HG02870 (cell line): ENCODE results near the gene BUD23.
A peak's percentile ranks its signal among the peaks of the same experiment; 100 is the strongest.
"Not testable (repeated sequence)": the region's sequence is repeated elsewhere in the genome, so short reads cannot be mapped to it uniquely, and the experiment has no call there.

Experiments
- ATAC-seq: cut with Tn5 transposase; IDR thresholded peaks from one replicate; pipeline ENCODE4 v1.9.1; 2021; ENCODE audit warnings: mild to moderate bottlenecking, moderate library complexity; ENCODE audit not compliant: unreplicated experiment

Gene BUD23, protein sequence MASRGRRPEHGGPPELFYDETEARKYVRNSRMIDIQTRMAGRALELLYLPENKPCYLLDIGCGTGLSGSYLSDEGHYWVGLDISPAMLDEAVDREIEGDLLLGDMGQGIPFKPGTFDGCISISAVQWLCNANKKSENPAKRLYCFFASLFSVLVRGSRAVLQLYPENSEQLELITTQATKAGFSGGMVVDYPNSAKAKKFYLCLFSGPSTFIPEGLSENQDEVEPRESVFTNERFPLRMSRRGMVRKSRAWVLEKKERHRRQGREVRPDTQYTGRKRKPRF

DNA sequence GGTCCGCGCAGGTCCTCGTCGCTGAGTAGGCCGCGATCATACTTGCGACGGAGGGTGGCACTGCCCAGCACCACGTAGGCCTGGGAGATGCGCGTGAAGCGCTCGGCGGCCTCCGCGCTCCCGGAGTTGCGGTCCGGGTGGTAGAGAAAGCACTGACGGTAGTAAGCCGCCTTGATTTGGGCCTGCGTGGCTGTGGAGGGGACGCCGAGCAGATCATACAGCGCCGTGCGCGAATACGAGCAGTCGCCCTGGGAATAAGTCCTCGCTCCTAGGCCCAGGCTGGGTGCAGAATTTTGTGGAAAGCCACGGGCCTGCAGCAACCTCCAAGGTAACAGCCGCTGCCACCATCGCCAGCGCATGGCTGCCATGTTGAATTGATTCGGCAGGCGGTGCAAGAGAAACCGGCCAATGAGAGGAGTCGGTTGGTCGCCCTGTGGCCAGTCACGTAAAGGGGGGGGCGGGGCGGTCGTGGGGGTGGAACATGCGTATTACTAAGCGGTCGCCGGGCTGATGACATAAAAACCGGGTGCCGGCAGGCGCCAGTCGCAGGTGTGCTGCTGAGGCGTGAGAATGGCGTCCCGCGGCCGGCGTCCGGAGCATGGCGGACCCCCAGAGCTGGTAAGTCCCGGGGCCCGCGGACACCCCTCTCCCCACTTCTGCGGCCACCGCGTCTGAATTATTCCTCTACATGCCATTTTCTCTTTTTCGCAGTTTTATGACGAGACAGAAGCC, at the start of gene BUD23, which contains the start of gene DNAJC30:
BUD23 (plus strand) TSS at position 542 of the 732 bp plus-strand sequence; CDS start at position 571, 29 bp downstream.
DNAJC30 (minus strand) TSS at position 398 of the 732 bp plus-strand sequence; CDS start at position 368, 30 bp downstream.
- peak; percentile 92 for ATAC-seq

DNA sequence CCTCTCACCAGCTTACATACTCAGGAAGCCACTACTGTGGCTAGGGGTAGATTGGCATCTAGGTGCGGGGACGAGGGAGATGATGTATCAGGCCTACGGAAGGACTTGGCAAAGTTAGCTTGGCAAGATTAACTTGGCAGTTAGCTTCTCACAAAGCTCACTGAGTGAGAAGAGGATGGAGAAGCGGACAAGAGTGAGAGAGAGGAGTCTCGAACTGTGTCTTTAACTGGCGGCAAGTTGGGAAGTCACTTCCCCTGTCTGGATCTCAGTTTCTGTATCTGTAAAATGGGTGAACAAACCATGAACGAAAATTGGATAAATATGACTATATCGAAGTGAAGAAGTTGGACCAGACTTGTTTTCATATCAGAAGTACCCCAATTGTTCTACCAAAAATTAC, 49.6 kb upstream of the BUD23 start:
- ATAC-seq: no peak

DNA sequence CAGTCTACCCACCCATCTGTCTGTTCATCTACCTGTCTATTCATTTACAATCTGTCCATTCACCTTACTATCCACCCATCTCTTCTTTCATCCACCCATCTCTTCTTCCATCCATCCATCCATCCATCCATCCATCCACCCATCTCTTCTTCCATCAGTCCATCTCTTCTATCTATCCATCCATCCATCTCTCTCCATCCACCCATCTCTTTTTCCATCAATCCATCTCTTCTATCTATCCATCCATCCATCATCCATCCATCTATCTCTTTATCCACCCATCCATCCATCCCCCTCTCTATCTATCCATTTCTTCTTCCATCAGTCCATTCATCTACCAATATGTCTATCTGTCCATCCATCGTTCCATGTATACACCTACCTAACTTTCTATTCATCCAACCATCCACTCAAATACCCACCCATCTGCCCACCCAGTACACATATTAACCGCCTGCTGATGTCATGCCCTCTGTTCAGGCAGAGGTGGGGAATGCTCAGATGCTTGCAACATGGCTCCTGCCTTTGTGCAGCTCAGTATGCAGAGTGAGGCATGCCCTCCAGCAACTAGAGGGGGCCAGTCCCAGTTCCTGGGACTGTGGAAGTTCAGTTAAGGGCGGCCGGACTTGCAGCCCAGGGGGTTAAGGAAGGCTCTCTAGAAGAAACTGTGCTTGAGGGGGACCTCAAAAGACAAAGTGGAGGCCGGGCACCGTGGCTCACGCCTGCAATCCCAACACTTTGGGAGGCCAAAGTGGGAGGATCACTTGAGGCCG, 47.8 kb upstream of the BUD23 start:
- no peak for ATAC-seq

DNA sequence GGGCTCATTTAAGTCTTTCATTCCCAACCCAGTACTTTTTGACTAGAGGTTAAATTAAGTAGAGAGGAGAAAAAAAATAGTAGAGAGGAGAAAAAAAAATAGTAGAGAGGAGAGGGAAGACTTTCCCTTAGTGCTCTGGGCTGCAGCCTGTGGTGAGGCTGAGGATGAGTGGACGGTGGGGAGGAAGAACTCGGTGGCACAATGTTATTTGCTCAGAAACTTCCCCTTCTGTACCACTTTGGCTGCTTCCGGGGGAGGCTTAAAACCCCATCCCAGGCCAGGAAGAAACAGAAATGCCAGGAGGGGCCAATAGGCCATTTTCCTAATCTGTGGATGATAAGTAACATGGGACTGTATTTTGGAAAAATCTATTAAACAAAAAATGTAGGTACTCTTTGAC, 44.5 kb upstream of the BUD23 start:
- ATAC-seq: no peak

DNA sequence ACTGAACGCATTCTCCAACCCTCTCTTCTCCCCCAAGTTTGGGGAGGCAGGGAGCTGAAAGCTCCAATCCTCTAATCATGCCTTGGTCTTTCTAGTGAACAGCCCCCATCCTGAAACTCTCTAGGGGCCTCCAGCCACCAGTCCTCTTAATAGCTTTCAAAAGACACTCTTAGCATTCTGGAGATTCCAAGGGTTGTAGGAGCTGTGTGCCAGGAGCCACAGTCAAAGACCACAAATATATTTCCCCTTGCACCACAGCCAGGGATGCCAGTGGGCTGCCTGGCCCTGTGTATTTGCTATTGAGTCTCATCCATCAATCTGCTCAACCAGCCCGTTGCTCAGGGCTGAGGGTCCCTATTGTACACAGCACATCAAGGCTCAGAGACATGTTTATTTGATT, 40.6 kb upstream of the BUD23 start:
- ATAC-seq: no peak

DNA sequence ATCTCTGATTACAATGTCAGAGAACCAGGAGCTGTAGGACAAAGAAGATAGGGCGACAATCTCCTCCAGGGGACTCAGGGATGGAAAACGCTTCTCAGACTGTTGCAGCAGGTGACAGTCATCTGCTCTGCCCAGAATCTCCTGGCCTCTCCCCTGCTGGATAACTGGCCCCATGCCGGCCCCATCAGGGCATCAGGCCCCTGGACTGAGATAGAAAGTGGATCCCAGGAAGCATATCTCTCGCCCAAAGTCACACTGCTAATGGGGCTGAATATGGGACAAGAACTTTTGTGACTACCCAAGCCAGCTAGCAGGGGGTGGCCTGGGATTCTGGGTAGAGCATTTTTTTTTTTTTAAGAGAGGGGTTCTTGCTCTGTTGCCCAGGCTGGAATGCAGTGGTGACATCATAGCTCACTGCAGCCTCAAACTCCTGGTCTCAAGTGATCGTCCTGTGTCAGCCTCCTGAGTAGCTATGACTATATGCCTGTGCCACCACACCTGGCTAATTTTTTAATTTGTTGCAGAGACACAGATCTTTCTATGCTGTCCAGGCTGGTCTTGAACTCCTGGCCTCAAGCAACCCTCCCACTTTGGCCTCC, 38.6 kb upstream of the BUD23 start:
- no peak for ATAC-seq

DNA sequence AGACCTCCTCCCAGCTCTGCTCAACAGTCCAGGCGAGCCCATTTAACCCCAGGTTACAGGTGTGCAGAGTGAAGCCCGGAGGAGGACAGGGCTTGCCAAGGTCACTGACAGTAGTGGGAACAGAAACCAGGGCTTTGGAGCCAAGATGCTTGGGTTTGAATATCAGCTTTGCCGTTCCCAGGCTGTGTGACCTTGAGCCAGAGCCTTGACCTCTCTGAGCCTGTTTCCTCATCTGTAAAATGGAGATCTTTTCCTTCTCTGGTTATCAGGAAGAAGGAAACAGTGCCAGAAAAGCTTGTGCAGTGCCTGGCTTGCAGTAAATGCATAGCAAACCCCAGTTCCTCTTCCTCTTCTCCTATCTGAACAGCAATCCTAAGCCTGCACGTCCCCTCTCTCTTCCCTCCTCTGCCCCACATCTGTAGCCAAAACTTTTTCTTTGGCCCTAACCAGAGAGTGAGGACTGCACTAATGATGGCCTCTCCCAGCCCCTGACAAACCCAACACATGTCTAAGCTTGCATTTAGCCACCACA, 37.7 kb upstream of the BUD23 start:
- ATAC-seq: no peak

DNA sequence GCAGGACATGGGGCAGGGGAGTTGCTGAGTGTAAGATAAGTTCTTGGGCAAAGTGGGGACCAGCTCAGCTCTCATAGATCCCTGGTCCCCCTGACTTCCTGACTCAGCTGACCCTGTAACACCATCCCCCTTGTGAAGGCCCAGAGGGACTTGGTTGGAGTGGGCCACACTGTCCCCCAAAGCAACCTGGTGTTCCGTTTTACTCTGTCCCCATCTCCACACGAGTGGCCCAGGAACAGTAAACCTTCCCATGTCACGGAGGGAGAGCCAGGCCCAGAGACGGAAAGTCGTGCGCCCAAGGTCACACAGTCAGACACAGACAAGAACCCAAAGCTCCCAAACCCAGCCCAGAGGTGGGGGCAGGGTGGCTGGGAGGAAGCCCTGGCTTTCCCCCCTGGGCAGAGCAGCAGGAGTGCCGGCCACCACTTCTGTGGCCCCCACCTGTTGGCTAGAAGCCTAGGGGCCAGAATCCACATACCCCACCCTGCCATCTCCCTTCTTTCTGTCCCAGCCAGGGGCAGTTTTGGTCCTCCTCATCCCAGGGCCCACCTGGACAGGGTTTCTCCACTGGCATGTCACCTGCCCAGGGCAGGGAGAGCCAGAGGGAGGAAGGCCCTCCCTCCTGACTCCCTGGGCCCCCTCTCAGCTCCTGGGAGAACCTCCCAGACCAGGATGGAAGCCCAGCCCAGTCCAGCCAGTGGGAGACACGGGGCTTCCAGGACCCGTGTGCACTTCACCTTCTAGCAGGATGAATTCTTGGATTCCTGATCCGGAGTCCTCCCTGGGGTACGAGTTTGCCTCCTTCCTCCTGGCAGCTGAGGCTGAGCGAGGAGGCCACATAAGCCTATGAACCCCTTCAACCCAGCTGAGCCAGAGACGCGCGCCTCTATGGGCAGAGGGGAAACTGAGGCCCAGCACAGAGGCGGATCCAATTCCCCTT, 36.3 kb upstream of the BUD23 start:
- no peak for ATAC-seq

DNA sequence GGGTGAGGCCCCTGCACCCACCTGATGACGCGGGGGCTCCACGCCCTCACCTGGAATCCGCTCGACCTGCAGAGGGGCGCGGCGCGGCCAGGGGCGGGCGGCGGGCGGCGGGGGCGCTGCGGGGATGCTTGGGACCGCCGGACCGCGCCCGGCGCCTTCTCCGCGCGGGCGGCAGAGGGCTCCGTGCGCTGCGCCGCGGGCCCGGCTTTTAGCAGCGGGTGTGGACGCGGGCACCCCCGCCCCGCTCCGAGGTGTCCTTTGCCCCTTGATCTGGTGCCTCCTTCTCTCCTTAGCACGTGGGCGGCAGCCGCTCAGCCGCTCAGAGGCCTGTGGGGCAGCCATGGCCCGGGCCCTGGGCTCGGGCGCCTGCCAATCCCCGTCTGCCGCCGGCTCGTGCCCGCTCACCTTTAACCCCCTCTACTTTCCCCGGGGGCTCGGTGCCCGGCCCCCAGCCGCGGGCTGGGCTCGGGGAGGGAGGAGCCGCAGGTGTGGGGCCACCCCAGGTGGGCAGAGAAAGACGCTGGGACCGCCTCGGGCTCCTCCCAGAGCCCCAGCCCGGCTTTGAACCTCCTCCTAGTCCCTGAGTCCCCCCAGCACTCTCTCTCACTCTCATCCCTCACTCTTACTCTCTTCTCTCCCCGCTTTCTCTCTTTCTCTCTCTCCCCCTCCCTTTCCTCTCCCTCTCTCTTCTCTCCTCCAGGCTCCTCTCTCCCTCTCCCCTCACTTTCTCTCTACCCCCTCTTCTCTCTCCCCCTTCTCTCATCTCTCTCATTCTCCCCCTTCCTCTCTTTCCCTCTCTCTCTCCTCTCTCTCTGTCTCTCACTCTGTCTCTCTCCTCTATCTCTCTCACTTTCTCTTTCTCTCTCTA, 35.4 kb upstream of the BUD23 start:
- no peak for ATAC-seq

DNA sequence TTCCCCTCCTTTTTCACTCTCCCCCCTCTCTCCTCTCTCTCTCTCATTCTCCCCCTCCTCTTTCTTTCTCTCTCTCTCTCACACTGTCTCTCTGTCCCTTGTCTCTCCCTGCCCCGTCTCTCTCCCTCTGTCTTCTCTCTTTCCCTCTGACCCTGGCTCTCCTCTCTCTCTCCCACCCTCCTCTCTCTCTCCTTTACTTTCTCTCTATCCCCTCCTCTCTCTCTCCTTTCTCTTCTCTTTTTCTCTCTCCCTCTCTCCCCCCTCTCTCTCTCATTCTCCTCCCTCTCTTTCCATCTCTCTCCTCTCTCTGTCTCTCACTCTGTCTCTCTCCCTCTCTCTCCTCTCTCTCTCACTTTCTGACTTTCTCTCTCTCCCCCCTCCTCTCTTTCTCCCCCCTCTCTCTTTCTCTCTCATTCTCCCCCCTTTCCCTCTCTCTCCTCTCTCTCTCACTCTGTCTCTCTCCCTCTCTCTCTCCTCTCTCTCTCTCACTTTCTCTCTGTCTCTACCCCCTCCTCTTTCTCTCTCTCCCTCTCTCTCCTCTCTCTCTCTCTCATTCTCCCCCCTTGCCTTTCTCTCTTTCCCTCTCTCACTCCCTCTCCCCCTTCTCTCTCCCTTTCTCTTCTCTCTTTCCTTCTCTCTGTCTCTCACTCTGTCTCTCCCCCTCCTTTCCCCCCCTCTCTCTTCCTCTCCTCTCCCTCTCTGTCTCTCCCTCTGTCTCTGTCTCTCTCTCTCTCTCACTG, 34.6 kb upstream of the BUD23 start:
- ATAC-seq: no peak

DNA sequence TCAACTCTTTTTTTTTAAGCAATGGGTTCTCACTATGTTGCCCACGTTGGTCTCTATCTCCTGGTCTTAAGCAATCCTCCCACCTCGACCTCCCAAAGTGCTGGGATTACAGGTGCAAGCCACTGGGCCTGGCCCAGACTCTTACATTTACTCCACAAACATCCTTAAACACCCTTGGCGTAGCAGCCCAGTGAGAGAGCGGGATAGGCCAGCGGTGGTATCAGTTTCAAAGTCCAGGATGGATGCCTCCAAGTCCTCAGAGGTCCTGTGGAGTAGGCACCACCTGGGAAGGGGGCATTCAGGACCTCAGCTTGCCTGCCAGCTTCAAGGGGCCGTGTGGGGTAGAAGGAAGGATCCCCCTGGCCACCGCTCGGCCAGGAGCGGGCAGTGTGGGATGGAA, 33.8 kb upstream of the BUD23 start:
- no peak for ATAC-seq

DNA sequence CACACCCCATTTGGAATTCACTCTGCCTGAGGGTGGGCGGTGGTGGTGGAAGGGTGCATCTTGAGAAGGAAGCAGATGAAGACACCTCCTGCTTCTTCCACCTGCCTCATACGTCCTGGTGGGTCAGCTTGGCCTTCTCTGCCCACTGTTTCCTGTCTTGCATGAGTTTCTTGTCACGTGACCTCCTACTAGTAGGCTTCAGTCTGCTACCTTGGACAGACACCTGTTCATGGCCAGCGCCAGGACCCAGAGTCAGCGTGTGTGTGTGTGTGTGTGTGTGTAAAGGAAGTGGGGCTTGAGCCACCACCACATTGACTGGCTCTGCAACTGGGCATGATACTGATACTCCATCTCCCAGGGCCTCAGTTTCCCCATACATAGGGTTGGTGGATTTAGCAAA, 32.9 kb upstream of the BUD23 start:
- ATAC-seq: no peak

DNA sequence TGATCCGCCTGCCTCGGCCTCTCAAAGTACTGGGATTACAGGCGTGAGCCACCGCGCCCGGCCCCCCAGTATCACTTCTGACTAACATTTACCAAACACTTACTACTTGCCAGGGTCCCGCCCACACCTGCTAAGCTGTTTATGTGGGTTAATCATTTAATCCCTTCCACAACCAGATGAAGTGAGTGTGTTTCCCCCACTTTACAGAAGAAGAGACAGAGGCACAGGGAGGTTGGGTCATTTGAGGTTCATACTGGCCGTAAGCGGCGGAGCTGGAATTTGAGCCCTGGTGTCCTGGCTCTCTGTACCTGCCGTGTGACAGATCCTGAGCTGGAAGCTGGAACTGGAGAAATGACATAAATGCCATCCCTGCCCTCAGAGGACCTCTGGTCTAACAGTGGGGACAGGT, 30.9 kb upstream of the BUD23 start:
- no peak for ATAC-seq

DNA sequence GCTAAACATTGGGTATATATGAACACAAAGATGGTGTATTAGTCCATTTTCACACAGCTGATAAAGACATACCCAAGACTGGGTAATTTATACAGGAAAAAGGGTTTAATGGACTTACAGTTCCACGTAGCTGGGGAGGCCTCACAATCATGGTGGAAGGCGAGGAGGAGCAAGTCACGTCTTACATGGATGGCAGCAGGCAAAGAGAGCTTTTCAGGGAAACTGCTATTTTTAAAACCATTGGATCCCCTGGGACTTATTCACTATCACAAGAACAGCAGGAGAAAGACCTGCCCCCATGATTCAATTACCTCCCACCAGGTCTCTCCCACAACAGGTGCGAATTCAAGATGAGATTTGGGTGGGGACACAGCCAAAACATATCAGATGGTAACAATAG, 28.1 kb upstream of the BUD23 start:
- ATAC-seq: not testable (repeated sequence)

DNA sequence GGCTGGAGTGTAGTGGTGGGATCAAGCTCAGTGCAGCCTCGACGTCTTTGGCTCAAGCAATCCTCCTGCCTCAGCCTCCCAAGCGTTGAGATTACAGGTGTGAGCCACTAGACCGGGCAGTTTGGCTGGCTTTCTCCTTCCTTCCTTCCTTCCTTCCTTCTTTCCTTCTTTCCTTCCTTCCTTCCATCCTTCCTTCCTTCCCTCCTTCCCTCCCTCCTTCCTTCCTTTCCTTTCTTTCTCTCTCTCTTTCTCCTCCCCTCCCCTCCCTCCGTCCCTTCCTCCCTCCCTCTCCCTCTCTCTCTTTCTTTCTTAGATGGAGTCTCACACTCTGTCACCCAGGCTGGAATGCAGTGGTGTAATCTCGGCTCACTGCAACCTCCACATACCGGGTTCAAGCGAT, 23.4 kb upstream of the BUD23 start:
- no peak for ATAC-seq

DNA sequence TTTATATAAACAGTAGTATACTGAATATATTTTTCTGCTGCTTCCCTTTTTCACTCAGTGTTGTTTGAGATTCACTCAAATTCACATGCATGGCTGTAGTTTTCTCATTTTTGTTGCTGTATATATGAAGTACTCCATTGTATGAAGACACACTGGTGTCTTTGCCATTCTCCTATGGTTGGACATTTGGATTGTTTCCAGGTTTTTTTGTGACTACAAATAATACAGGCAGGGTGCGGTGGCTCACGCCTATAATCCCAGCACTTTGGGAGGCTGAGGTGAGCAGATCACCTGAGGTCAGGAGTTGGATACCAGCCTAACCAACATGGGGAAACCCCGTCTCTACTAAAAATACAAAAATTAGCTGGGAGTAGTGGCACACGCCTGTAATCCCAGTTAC, 22.8 kb upstream of the BUD23 start:
- ATAC-seq: not testable (repeated sequence)

DNA sequence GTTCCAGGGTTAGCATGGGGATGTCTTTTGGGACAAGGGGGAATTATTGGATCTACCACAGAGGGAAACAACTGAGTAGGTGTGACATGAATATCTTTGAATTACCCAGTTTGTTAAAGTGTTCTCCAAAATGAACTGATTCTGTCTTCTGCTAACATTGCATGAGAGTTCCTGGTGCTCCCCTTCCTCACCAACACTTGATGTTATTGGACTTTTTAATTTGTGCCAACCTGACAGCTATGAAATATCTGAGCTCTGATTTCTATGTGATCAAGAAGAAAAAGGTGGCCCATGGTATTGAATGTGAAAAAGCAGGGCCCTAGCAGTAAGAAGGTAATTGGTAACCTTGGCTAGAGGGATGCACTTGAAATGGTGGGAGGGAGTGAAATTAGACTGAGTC, 20.4 kb upstream of the BUD23 start:
- ATAC-seq: no peak
